Right kidney (tissue), 1 donor: ENCODE measurements around the gene JAM3.

Experiments used
- DNase-seq: peaks from one replicate; pipeline ENCODE4 v3.0.0-alpha.2; 2016

JAM3 gene

DNA sequence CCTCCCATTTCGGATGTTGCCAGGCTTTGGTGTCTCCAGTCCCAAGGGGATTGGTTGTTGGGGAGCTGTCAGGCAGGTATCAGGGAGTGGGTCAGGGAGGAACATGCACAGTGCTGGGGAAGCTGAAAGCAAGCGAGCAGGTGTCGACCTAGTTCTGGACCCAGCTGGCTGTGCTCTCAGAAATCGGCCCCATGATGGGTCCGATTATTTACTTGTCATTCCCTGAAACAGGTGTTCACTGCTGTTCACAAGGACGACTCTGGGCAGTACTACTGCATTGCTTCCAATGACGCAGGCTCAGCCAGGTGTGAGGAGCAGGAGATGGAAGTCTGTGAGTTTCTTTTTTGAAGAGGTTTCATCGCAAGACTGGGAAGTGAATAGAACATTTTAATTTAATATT, 76.8 kb downstream of the JAM3 start:
- DNase-seq = no peak

DNA sequence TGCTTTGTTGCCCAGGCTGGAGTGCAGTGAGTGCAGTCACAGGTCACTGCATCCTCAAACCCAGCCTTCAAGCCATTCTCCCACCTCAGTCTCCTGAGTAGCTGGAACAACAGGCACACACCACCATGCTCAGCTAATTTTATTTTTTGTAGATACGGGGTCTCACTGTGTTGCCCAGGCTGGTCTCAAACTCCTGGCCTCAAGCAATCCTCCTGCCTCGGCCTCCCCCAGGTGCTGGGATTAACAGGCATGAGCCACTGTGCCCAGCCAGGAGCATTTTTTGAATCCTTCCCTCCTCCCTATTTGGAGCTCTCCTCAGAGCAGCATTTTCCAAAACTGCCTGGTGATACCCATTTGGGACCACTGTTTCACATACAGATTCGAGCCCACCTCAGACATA, 77.7 kb downstream of the JAM3 start:
- DNase-seq = no peak

DNA sequence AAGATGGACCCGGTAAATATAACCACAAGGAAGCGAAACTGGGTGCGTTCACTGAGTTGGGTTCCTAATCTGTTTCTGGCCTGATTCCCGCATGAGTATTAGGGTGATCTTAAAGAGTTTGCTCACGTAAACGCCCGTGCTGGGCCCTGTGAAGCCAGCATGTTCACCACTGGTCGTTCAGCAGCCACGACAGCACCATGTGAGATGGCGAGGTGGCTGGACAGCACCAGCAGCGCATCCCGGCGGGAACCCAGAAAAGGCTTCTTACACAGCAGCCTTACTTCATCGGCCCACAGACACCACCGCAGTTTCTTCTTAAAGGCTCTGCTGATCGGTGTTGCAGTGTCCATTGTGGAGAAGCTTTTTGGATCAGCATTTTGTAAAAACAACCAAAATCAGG, 80.5 kb downstream of the JAM3 start:
- no peak for DNase-seq

DNA sequence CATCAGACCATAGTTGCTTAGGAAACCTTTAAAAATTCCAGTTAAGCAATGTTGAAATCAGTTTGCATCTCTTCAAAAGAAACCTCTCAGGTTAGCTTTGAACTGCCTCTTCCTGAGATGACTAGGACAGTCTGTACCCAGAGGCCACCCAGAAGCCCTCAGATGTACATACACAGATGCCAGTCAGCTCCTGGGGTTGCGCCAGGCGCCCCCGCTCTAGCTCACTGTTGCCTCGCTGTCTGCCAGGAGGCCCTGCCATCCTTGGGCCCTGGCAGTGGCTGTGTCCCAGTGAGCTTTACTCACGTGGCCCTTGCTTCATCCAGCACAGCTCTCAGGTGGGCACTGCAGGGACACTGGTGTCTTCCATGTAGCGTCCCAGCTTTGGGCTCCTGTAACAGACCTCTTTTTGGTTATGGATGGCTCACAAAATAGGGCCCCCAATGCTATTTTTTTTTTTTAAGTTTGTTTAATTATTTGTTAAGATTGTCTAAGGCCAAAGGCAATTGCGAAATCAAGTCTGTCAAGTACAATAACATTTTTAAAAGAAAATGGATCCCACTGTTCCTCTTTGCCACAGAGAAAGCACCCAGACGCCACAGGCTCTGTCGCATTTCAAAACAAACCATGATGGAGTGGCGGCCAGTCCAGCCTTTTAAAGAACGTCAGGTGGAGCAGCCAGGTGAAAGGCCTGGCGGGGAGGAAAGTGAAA, 81.5 kb downstream of the JAM3 start:
- no peak for DNase-seq

DNA sequence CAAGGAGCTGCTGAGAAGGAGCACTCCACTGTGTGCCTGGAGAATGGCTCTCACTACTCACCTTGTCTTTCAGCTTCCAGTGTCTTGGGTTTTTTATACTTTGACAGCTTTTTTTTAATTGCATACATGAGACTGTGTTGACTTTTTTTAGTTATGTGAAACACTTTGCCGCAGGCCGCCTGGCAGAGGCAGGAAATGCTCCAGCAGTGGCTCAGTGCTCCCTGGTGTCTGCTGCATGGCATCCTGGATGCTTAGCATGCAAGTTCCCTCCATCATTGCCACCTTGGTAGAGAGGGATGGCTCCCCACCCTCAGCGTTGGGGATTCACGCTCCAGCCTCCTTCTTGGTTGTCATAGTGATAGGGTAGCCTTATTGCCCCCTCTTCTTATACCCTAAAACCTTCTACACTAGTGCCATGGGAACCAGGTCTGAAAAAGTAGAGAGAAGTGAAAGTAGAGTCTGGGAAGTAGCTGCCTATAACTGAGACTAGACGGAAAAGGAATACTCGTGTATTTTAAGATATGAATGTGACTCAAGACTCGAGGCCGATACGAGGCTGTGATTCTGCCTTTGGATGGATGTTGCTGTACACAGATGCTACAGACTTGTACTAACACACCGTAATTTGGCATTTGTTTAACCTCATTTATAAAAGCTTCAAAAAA, 82.3 kb downstream of the JAM3 start:
- DNase-seq = no peak

GRCh38 chr11:134152696-134153095, 83.8 kb downstream of the JAM3 start:
- DNase-seq = no peak

DNA sequence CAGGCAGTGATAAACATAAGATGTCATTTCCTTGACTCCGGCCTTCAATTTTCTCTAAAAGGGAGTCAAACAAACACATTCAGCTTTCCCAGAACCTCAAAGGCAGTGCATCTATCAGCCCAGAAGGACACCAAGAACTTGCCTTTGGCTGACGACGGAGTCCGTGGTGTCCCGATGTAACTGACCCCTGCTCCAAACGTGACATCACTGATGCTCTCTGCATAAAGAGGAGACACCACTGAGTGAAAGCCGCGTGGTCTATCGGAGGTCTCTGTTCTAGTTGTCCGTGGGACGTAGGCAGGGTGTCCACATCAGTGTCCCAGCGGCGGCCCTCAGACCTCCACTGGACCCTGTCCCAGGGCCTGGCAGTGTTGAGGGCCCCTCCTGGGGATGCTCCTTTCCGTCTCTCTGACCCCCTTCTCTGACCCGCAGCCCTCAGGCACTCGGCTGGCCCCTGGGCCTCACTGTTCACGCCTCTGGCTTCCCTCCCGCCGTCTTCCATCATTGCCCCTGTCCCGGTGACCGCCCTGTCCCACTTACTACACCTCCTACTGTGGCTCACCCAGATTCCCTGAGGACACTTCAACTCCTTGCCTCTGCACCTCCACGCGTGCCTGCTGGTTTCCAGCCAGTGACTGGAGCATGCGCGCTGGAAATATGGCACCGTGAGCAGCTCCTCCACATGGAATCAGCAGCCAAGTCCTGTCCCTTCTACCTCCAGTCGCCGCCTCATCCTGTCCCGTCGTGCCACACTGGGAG, 84.5 kb downstream of the JAM3 start:
- no peak for DNase-seq

DNA sequence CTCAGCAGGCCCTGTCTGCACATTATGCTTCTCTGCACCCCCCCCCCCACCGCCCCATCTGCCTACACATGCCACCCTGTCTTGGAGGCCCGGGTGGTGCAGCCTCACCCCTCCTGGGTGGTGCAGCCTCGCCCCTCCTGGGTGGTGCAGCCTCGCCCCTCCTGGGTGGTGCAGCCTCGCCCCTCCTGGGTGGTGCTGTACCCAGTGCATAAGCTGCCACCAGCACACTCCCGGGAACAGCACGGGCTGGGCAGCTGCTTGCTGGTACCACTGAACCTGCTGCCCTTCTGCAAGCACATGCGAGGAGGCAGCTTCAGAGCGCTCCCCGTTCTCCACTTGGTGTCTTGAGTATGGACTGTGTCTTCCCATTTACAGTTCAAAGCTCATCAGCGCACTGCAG, 85.6 kb downstream of the JAM3 start:
- DNase-seq = no peak

DNA sequence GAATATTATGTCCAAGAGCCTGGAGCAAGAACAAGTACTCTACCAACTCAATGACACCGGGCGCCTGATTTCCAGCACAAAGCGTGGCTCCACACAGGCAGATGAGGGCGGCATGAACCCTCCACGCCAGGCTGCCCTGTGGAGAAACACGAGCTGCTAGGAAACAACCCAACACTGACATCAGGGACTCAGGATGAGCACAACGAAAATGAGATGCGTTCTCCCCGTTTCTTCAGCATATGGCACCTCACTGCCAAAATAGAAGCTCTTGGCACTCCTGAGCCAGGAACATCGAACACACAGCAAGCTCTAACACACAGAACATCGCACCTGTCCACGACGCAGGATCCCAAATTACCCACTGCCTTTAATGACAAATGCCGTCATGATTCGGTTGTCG, 86.6 kb downstream of the JAM3 start:
- DNase-seq = no peak

DNA sequence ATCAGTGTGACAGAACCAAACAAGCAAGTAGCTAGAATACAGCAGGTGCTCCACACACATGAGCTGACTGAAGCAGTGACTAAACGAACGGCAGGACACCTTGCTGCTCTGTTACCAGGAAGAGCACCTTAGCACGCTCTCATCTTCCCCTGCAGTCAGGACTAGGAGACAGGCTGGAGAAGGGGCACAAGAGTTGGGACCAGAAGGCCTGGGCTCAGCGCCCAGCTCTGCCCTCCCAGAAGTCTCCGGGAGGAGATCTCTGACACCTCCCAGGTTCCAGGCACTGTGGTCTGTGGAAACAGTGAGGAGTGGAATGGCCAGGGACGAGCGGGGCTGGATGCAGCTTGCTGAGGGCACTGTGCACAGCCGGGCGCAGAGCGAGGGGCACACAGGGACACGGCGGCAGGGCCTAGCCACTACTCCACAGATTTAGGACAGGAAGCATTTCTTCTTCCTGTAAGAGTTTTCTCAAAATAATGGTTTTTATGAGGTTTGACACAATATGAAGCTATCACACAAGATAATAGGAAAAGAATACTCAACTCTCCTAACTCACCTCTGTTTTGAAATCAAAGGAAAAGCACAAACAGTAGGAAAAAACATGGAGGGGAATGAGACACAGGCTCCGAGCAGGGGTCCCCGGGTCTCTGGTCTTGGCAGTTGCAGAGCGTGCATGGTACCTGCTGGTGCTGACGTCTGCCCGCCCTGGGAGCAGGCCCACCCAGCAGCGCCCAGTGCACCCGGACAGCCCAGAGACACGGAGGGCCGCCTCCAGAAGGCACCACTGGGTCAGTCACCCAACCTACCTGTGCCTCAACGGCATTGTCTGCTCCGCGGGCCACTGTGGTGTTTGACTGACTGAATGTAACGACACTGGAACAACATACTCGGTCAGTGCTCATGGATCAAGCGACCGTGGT, 87.3 kb downstream of the JAM3 start:
- DNase-seq = no peak

DNA sequence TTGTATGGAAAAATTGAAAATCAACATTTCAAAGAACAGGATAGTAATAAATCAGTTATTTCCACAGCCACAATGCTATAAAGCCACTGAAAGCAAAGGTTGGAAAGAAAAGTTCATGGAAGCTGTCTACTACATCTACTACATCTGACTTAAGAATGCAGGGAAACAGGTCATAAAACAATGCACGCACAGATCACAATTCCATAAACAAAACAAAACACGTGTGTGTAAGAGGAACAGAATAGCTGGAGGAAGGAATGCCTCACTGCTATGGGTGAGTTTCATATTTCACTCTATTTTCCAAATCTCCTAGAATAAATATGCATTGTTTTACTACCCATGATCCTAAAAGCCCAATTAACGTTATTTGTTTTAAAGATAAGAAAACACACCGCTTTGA, 88.6 kb downstream of the JAM3 start:
- DNase-seq = no peak

- DNase-seq = no peak
Observed at GRCh38 chr11:134158023-134158422, 89.2 kb downstream of the JAM3 start.

DNA sequence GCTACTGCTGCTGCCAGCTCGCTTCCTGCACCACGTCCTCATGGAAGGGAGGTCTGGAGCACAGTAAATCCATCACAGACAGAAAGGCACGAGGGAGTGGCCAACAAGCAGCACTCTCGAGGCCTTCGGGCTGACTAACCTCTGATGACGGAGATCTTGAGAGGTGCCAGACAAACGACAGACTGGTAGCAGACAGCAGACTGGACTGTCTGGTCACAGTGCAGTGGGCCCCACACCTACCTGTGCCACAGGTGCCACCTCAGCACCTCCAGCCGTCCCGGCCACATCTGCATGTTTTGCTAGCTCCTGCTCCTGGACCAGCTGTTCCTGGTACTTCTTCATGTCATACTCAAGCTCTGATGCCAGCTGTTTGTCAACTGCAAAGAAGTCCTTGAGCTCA, 90.8 kb downstream of the JAM3 start:
- no peak for DNase-seq

DNA sequence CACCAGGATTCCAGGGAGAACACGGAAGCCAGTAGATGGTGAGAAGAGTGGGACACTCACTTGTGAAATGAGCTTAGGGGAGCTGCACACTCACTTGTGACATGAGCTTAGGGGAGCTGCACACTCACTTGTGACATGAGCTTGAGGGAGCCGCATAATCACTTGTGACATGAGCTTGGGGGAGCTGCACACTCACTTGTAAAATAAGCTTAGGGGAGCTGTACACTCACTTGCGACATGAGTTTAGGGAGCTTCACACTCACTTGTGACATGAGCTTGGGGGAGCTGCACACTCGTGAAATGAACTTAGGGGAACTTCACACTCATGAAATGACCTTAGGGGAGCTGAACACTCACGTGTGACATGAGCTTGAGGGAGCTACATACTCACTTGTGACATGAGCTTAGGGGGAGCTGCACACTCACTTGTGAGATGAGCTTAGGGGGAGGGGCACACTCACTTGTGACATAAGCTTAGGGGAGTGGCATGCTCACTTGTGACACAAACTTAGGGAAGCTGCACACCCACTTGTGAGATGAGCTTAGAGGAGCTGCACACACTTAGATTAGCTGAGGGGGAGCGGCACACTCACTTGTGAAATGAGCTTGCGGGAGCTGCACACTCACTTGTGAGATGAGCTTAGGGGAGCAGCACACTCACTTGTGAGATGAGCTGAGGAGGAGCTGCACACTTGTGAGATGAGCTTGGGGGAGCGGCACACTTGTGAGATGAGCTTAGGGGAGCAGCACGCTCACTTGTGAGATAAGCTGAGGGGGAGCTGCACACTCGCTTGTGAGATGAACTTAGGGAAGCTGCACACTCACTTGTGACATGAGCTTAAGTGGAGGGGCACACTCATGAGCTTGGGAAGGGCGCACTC, 95.9 kb downstream of the JAM3 start:
- no peak for DNase-seq

GRCh38 chr11:134170177-134170918, 101.5 kb downstream of the JAM3 start:
- DNase-seq = no peak

- no peak for DNase-seq
Observed at GRCh38 chr11:134170919-134171281, 102.0 kb downstream of the JAM3 start.

- DNase-seq = no peak
Observed at GRCh38 chr11:134171951-134172350, 103.1 kb downstream of the JAM3 start.

DNA sequence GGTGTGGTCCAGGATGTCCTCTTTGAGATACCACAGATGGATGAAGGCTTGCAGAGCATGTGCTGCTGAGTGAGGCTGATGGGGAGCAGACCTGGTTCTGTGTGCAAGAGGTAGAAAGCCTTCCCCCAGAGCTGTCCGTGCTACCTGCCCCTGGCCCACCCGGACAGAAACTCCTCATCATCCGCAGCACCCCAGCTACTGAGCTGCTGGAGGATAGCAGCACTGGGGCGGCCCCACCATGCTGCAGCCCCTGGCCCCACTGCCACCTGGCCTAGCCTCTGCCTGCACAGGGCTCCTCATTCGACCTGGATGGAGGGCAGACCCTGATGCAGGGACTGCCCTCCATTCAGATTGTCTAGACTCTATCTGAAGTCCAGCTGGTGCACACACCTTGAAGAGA, 104.4 kb downstream of the JAM3 start:
- no peak for DNase-seq

- DNase-seq = no peak
Observed at GRCh38 chr11:134176284-134176683, 107.4 kb downstream of the JAM3 start.

DNA sequence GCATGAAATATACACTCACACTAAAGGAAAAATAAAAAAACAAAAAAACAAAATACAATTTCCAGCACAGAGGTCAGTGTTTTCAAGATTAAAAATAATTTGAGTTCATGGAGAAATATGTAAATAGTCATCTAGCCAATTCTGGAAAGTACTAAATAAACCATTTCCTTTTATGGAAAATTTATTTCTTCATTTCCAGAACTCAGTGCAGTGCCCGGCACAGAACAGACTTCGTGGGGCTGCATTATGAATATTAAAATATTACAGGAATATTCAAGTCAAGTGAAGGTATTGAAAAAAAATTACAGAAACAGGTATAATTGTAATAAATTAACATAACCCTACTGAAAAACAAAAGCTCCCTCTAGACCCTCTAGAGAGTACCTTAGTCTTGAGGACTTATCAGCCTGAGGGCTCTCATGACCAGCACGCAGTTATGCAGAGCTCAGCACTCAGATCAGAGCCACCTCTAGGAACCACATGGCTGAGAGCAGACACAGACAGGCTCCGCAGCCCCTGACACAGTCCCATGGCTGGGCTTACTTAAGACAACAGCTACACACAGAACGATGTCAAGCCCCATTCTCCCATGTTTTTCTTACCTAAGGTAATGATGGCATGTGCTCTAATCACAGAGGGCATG, 109.3 kb downstream of the JAM3 start:
- no peak for DNase-seq
